ENCODE results near the gene BLCAP.

BLCAP gene

GRCh38 chr20:37534401-37535157 lies 6.9 kb upstream of the BLCAP start:
- TF ChIP-seq CTCF (IDR thresholded peaks at IDR 0.05; ENCODE audit: insufficient read depth, low read length, poor library complexity, severe bottlenecking): peak; percentile 69
- Histone ChIP-seq H3K27me3 (replicated peaks; ENCODE audit: control insufficient read depth, insufficient read depth, low read length) (no peaks in the 10 kb centered on the region), H3K36me3 (ENCODE audit: control insufficient read depth, insufficient read depth, low read length) (no peaks in the 10 kb centered on the region), H3K4me3 (replicated peaks; ENCODE audit: low read depth, low read length) (no peak overlapping the region)
- DNase-seq (ENCODE audit: extremely low read depth, insufficient read length): peak; percentile 67

GRCh38 chr20:37533154-37533715 lies 5.6 kb upstream of the BLCAP start:
- H3K36me3 ChIP-seq (ENCODE audit: control insufficient read depth, insufficient read depth, low read length): no peaks in the 10 kb centered on the region
- H3K4me3 ChIP-seq (replicated peaks; ENCODE audit: low read depth, low read length): no peak overlapping the region
- DNase-seq (ENCODE audit: extremely low read depth, insufficient read length): no peak
- no peaks in the 10 kb centered on the region for H3K27me3 ChIP-seq (replicated peaks; ENCODE audit: control insufficient read depth, insufficient read depth, low read length)
- TF ChIP-seq CTCF (IDR thresholded peaks at IDR 0.05; ENCODE audit: insufficient read depth, low read length, poor library complexity, severe bottlenecking): no peak

- H3K27me3 ChIP-seq (replicated peaks; ENCODE audit: control insufficient read depth, insufficient read depth, low read length): no peaks in the 10 kb centered on the region
- no peak for TF ChIP-seq CTCF (IDR thresholded peaks at IDR 0.05; ENCODE audit: insufficient read depth, low read length, poor library complexity, severe bottlenecking)
These were observed 4.2 kb upstream of the BLCAP start for GRCh38 chr20:37531856-37532255.

GRCh38 chr20:37530696-37531095 lies 3.0 kb upstream of the BLCAP start:
- Histone ChIP-seq H3K36me3 (ENCODE audit: control insufficient read depth, insufficient read depth, low read length) (no peaks in the 10 kb centered on the region), H3K4me3 (replicated peaks; ENCODE audit: low read depth, low read length) (no peak overlapping the region), H3K27me3 (replicated peaks; ENCODE audit: control insufficient read depth, insufficient read depth, low read length) (no peaks in the 10 kb centered on the region)
- no peak for DNase-seq (ENCODE audit: extremely low read depth, insufficient read length)
- TF ChIP-seq CTCF (IDR thresholded peaks at IDR 0.05; ENCODE audit: insufficient read depth, low read length, poor library complexity, severe bottlenecking): no peak

More at GRCh38 chr20:37531856-37532255, 4.2 kb upstream of the BLCAP start:
- Histone ChIP-seq H3K4me3 (replicated peaks; ENCODE audit: low read depth, low read length) (no peak overlapping the region), H3K36me3 (ENCODE audit: control insufficient read depth, insufficient read depth, low read length) (no peaks in the 10 kb centered on the region)
- no peak for DNase-seq (ENCODE audit: extremely low read depth, insufficient read length)

- TF ChIP-seq CTCF (IDR thresholded peaks at IDR 0.05; ENCODE audit: insufficient read depth, low read length, poor library complexity, severe bottlenecking): no peak
- no peaks in the 10 kb centered on the region for H3K27me3 ChIP-seq (replicated peaks; ENCODE audit: control insufficient read depth, insufficient read depth, low read length)
- H3K4me3 ChIP-seq (replicated peaks; ENCODE audit: low read depth, low read length): no peak overlapping the region
- no peak for DNase-seq (ENCODE audit: extremely low read depth, insufficient read length)
- no peaks in the 10 kb centered on the region for H3K36me3 ChIP-seq (ENCODE audit: control insufficient read depth, insufficient read depth, low read length)
These were observed 2.4 kb upstream of the BLCAP start for GRCh38 chr20:37529968-37530600.

Measured in GM06990 (cell line).